Prostate gland (tissue), 2 donors: ENCODE measurements around the gene B3GALT6. TPM values are rescaled to one million over a fixed set of nuclear protein-coding genes. Genes with fewer than 3 reads are reported as not detected.

Source experiments
- DNase-seq: peaks from one replicate; pipeline ENCODE4 v3.0.0-alpha.2; 2019; ENCODE audit warnings: low spot score
- H3K27ac ChIP-seq, 2 donors: fragments of 200-600 bp; sonication (generic); 2 replicates each; pipeline ENCODE4 v1.5.1; 2017 to 2019
- H3K27me3 ChIP-seq: fragments of 200-600 bp; sonication (generic); replicated peaks from 2 replicates; pipeline ENCODE4 v1.5.1; 2019; ENCODE audit not compliant: insufficient read depth
- H3K36me3 ChIP-seq, 2 donors: fragments of 200-600 bp; sonication (generic); 1 replicate in 1 of 2; 2 replicates in 1 of 2; pipeline versions ENCODE4 v1.5.1 to v1.8.1; 2017 to 2019
- H3K4me1 ChIP-seq: fragments of 200-600 bp; sonication (generic); replicated peaks from 2 replicates; pipeline ENCODE4 v1.5.1; 2019
- H3K4me3 ChIP-seq, 2 donors: fragments of 200-600 bp; sonication (generic); 2 replicates each; pipeline ENCODE4 v1.5.1; 2017 to 2019
- H3K9me3 ChIP-seq: fragments of 200-600 bp; sonication (generic); 2 replicates; pipeline ENCODE4 v1.5.1; 2017
- CTCF ChIP-seq, 4 experiments: fragments of 200-600 bp in 2 of 4; fragments of 450-650 bp in 2 of 4; sonication (generic) in 2 of 4; IDR thresholded peaks; 1 replicate in 3 of 4; 2 replicates in 1 of 4; pipeline ENCODE4 v1.5.1; 2016 to 2019; ENCODE audit warnings: antibody characterized with exemption in 4 of 4, mild to moderate bottlenecking in 2 of 4, moderate library complexity in 2 of 4
- POLR2A ChIP-seq: fragments of 450-650 bp; IDR thresholded peaks from one replicate; pipeline ENCODE4 v1.6.1; 2016; ENCODE audit warnings: antibody characterized with exemption, mild to moderate bottlenecking
- POLR2AphosphoS5 ChIP-seq: sonication (generic); formaldehyde crosslinking; IDR thresholded peaks from one replicate; pipeline ENCODE4 v1.6.1; 2017; ENCODE audit warnings: antibody characterized with exemption
- WGBS: methylation state at CpG from one replicate; pipeline ENCODE4 v1.1.5; 2018; 5-methylcytosine and 5-hydroxymethylcytosine counted together
- intact Hi-C: fragments of 100-400 bp; cut with DNase I; formaldehyde crosslinking; loops from one replicate; pipeline ENCODE4 v1.14.2; 2022
- total RNA-seq, 2 donors: library from RNA; depleted of rRNA; stranded (reverse); fragments of >200 nt; gene quantifications; one replicate each; pipeline ENCODE4 v1.1.0, GENCODE V29; 2016

B3GALT6 gene
- total RNA-seq, 2 donors from 2014 or later = 29.6 to 41.5 TPM

GRCh38 chr1:1229770-1230169 is 2.3 kb upstream of the B3GALT6 start:
- peaks cover 15% of the 10 kb centered on the region for H3K4me1 ChIP-seq
- H3K27me3 ChIP-seq = no peaks in the 10 kb centered on the region
- H3K36me3 ChIP-seq = peaks cover 5 to 10% of the 10 kb centered on the region in 2 donors
- 93% methylated on average over 19 of the region's 19 CpGs for WGBS
- intact Hi-C loops = no loop called here
- DNase-seq = no peak
- no peak overlapping the region for H3K4me3 ChIP-seq
- H3K9me3 ChIP-seq = no peaks in the 10 kb centered on the region
- no peak overlapping the region for H3K27ac ChIP-seq
- TF ChIP-seq POLR2A (no peak), POLR2AphosphoS5 (no peak), CTCF (IDR thresholded peaks at IDR 0.05) (no peak)

DNA sequence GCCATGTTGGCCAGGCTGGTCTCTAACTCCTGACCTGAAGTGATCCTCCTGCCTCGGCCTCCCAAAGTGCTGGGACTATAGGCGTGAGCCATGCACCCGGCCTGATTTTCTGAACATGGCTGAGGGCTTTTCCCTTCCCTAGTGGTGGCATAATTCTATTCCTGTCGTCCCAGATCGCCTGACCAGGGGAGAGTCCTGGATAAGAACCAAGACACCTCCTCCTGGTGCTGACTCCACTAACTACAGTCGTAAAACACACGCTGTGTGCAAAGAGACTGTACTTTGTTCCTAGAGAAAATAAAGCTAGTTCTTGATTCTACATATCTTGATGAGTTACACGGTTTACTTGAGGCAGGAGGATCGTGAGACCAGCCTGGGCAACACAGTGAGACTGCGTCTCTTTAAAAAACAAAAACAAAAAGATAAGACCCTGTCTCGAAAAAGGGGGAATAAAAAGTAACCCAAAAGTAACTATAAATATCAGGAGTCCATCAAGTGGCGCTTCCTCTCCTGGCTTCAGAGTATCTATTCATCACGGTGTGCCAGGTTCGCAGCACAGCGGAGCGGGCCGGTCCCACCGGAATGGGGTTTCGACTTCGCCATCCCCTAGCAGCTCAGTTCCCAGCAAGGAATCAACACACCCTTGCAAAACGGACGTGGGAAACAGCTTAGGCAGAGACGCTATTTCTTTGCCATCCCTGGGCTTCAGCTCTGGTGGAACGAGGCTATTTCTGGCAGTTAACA is 1.2 kb upstream of the B3GALT6 start:
- 11% methylated on average over 24 of the region's 24 CpGs for WGBS
- Histone ChIP-seq H3K4me1 (peaks cover 15% of the 10 kb centered on the region), H3K9me3 (no peaks in the 10 kb centered on the region), H3K36me3 (peaks cover 5 to 10% of the 10 kb centered on the region in 2 donors), H3K27me3 (no peaks in the 10 kb centered on the region), H3K27ac (peak overlapping the region; percentile 79 to 92), H3K4me3 (peak overlapping the region; percentile 78 to 95)
- TF ChIP-seq CTCF (IDR thresholded peaks at IDR 0.05) (peak in 2 of 4 experiments; percentile 41 to 42), POLR2AphosphoS5 (peak; percentile 43), POLR2A (no peak)
- intact Hi-C loops = no loop called here
- no peak for DNase-seq

DNA sequence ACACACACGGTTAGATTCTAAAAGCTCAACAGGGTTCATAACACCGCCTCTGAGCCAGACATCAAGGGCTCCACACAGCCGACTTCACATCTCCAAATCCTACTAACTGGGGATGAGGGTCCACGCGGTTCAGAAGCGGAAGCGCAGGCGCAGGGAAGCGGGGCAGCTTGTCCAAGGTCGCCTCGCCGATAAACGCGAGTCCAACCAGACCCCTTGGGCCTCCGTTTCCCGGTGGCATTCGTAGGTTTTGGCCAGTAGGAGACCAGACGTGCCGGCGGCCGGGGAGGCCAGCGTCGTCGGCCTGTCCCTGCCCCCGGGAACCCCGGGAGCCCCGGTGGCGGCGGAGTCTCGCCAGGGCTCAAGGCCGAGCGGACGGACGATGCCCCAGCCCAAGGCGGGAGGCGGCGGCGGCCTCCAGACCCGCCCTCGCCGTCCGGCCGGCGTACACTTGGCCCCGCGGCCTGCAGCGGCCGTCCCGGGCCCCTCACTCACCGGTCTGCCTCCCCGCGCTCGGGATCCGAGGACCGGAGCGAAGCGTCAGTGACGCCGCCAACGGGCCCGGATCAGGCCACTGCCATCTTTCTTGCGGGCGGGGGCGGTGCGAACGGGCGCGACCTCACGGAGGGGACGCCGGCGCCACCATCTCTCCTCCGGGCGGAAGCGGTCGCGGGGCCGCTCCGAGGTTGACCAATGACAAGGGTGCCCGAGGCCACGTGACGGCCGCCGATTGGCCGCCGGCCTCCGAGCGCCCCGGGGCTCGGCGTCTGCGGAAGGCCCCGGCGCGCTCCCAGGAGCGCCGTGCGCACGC is 433 bp upstream of the B3GALT6 start, which contains the start of gene SDF4:
TSS of gene SDF4 (minus strand) at position 602 of the 808 bp plus-strand sequence. CDS start 3,229 bp downstream, outside the sequence.
- Histone ChIP-seq H3K4me3 (peak within 1 kb of the TSS; percentile 78 to 95), H3K27me3 (no peaks in the 10 kb centered on the region), H3K4me1 (peaks cover 15% of the 10 kb centered on the region), H3K36me3 (peaks cover 5 to 10% of the 10 kb centered on the region in 2 donors), H3K9me3 (no peaks in the 10 kb centered on the region), H3K27ac (peak within 1 kb of the TSS; percentile 79 to 92)
- intact Hi-C loops = no loop called here
- WGBS = under 1% methylated on average over 47 of the region's 99 CpGs
- DNase-seq = peak; percentile 96
- TF ChIP-seq POLR2AphosphoS5 (peak; percentile 74), POLR2A (peak; percentile 67), CTCF (IDR thresholded peaks at IDR 0.05) (peak in 1 of 4 experiments; percentile 7)

GRCh38 chr1:1232796-1233566 is 944 bp downstream of the B3GALT6 start:
- H3K27ac ChIP-seq = no peak overlapping the region
- H3K4me3 ChIP-seq = peak overlapping the region; percentile 25 to 30
- intact Hi-C loops = no loop called here
- no peaks in the 10 kb centered on the region for H3K27me3 ChIP-seq
- 76% methylated on average over 74 of the region's 98 CpGs for WGBS
- TF ChIP-seq CTCF (IDR thresholded peaks at IDR 0.05) (no peak), POLR2AphosphoS5 (no peak), POLR2A (no peak)
- no peaks in the 10 kb centered on the region for H3K9me3 ChIP-seq
- peaks cover under 1 to 5% of the 10 kb centered on the region in 2 donors for H3K36me3 ChIP-seq
- peaks cover 15% of the 10 kb centered on the region for H3K4me1 ChIP-seq
- no peak for DNase-seq
